CD4-positive, alpha-beta T cell treated with Interleukin-6 at 100 ng/mL for 8 hours (primary cell): Measurements from ENCODE around the gene NMU.
"Not testable (repeated sequence)": the region's sequence is repeated elsewhere in the genome, so short reads cannot be mapped to it uniquely, and the experiment has no call there.

Experiments
- DNase-seq: peaks from one replicate; pipeline ENCODE4 v3.0.0-alpha.2; 2020; ENCODE audit warnings: mixed read lengths, low spot score

NMU gene

GRCh38 chr4:55554453-55555030, 81.6 kb downstream of the NMU start:
- DNase-seq: peak; percentile 31

GRCh38 chr4:55553441-55554201, 82.5 kb downstream of the NMU start:
- peak; percentile 18 for DNase-seq

GRCh38 chr4:55551964-55552363, 84.1 kb downstream of the NMU start:
- not testable (repeated sequence) for DNase-seq

GRCh38 chr4:55549888-55550287, 86.2 kb downstream of the NMU start:
- no peak for DNase-seq

GRCh38 chr4:55547918-55548317, 88.2 kb downstream of the NMU start:
- DNase-seq: no peak

GRCh38 chr4:55547466-55547770, 88.7 kb downstream of the NMU start:
- no peak for DNase-seq

GRCh38 chr4:55546756-55547465, 89.2 kb downstream of the NMU start, which contains the start of gene CLOCK:
Gene CLOCK, minus strand, starts transcription at chr4:55546909. Its CDS starts 64,124 bp downstream, at chr4:55482785.
- peak; percentile 82 for DNase-seq

GRCh38 chr4:55546506-55546755, 89.7 kb downstream of the NMU start:
- no peak for DNase-seq

GRCh38 chr4:55545641-55546505, 90.2 kb downstream of the NMU start:
- DNase-seq: peak; percentile 38
